HG03520 (cell line): ENCODE results near the gene FAM124B.
"Not testable (repeated sequence)": the region's sequence is repeated elsewhere in the genome, so short reads cannot be mapped to it uniquely, and the experiment has no call there.

Source experiments
- ATAC-seq: cut with Tn5 transposase; IDR thresholded peaks from one replicate; pipeline ENCODE4 v1.9.1; 2021; ENCODE audit warnings: mild to moderate bottlenecking, moderate library complexity; ENCODE audit not compliant: unreplicated experiment

FAM124B gene

GRCh38 chr2:224382973-224383555, 18.8 kb downstream of the FAM124B start:
- ATAC-seq, result no peak

- not testable (repeated sequence) for ATAC-seq
Observed at GRCh38 chr2:224382280-224382647, 19.6 kb downstream of the FAM124B start.

- ATAC-seq, result no peak
Observed at GRCh38 chr2:224381521-224382279, 20.2 kb downstream of the FAM124B start.

GRCh38 chr2:224379986-224380385, 21.9 kb downstream of the FAM124B start:
- ATAC-seq, result no peak

GRCh38 chr2:224379172-224379571, 22.7 kb downstream of the FAM124B start:
- ATAC-seq, result no peak

GRCh38 chr2:224378701-224379097, 23.2 kb downstream of the FAM124B start:
- no peak for ATAC-seq

GRCh38 chr2:224377751-224378700, 23.9 kb downstream of the FAM124B start:
- ATAC-seq, result no peak

- no peak for ATAC-seq
Observed at GRCh38 chr2:224372641-224373040, 29.3 kb downstream of the FAM124B start.

GRCh38 chr2:224369028-224369632, 32.8 kb downstream of the FAM124B start:
- ATAC-seq, result no peak

- no peak for ATAC-seq
Observed at GRCh38 chr2:224366267-224366844, 35.6 kb downstream of the FAM124B start.

GRCh38 chr2:224365331-224365730, 36.6 kb downstream of the FAM124B start:
- ATAC-seq, result no peak

- no peak for ATAC-seq
Observed at GRCh38 chr2:224363281-224363680, 38.6 kb downstream of the FAM124B start.

- no peak for ATAC-seq
Observed at GRCh38 chr2:224362094-224362493, 39.8 kb downstream of the FAM124B start.

- no peak for ATAC-seq
Observed at GRCh38 chr2:224360801-224361251, 41.1 kb downstream of the FAM124B start.

- ATAC-seq, result no peak
Observed at GRCh38 chr2:224359569-224359968, 42.3 kb downstream of the FAM124B start.

- peak; percentile 85 for ATAC-seq
Observed at GRCh38 chr2:224357098-224357901, 44.6 kb downstream of the FAM124B start.

- ATAC-seq, result no peak
Observed at GRCh38 chr2:224354632-224355211, 47.2 kb downstream of the FAM124B start.

- no peak for ATAC-seq
Observed at GRCh38 chr2:224350703-224351102, 51.2 kb downstream of the FAM124B start.

- ATAC-seq, result no peak
Observed at GRCh38 chr2:224349396-224349795, 52.5 kb downstream of the FAM124B start.
